Prostate gland (tissue), 2 donors: ENCODE results near the gene CREB3.

Experiments used
- CTCF ChIP-seq, 4 experiments: fragments of 200-600 bp in 2 of 4; fragments of 450-650 bp in 2 of 4; sonication (generic) in 2 of 4; IDR thresholded peaks; 1 replicate in 3 of 4; 2 replicates in 1 of 4; pipeline ENCODE4 v1.5.1; 2016 to 2019; ENCODE audit warnings: antibody characterized with exemption in 4 of 4, mild to moderate bottlenecking in 2 of 4, moderate library complexity in 2 of 4
- POLR2A ChIP-seq: fragments of 450-650 bp; IDR thresholded peaks from one replicate; pipeline ENCODE4 v1.6.1; 2016; ENCODE audit warnings: antibody characterized with exemption, mild to moderate bottlenecking
- POLR2AphosphoS5 ChIP-seq: sonication (generic); formaldehyde crosslinking; IDR thresholded peaks from one replicate; pipeline ENCODE4 v1.6.1; 2017; ENCODE audit warnings: antibody characterized with exemption

GRCh38 chr9:35753466-35753865 is 21.0 kb downstream of the CREB3 start:
- TF ChIP-seq CTCF (IDR thresholded peaks at IDR 0.05), result no peak
- no peak for TF ChIP-seq POLR2A
- no peak for TF ChIP-seq POLR2AphosphoS5
